Ramos (cell line): ENCODE data around the gene RBM44.
"Not testable (repeated sequence)": the region's sequence is repeated elsewhere in the genome, so short reads cannot be mapped to it uniquely, and the experiment has no call there.

Experiments used
- in situ Hi-C: fragments of 300-500 bp; cut with MboI; formaldehyde crosslinking; loops from one replicate; pipeline ENCODE4 v1.14.3; 2022; ENCODE audit warnings: low sequenced_read_pairs; ENCODE audit not compliant: unreplicated experiment

Gene RBM44

GRCh38 chr2:237774811-237775553 is 23.6 kb upstream of the RBM44 start:
- in situ Hi-C loops: no loop called here

- in situ Hi-C loops: no loop called here
These were observed 19.1 kb upstream of the RBM44 start for GRCh38 chr2:237779521-237779920.

GRCh38 chr2:237782181-237782580 is 16.4 kb upstream of the RBM44 start:
- in situ Hi-C loops: no loop called here

- in situ Hi-C loops: not testable (repeated sequence)
These were observed 14.9 kb upstream of the RBM44 start for GRCh38 chr2:237783678-237784077.

GRCh38 chr2:237786936-237787335 is 11.6 kb upstream of the RBM44 start:
- in situ Hi-C loops: no loop called here

GRCh38 chr2:237790353-237790752 is 8.2 kb upstream of the RBM44 start:
- in situ Hi-C loops: no loop called here

GRCh38 chr2:237791977-237792727 is 6.4 kb upstream of the RBM44 start:
- in situ Hi-C loops: no loop called here

GRCh38 chr2:237797253-237797652 is 1.3 kb upstream of the RBM44 start:
- in situ Hi-C loops: no loop called here

- in situ Hi-C loops: no loop called here
These were observed 465 bp downstream of the RBM44 start for GRCh38 chr2:237799060-237799428.

GRCh38 chr2:237801466-237801865 is 2.9 kb downstream of the RBM44 start:
- in situ Hi-C loops: no loop called here

GRCh38 chr2:237806334-237806733 is 7.8 kb downstream of the RBM44 start:
- in situ Hi-C loops: no loop called here

GRCh38 chr2:237815637-237816036 is 17.1 kb downstream of the RBM44 start:
- in situ Hi-C loops: no loop called here

GRCh38 chr2:237816531-237816930 is 18.0 kb downstream of the RBM44 start:
- in situ Hi-C loops: no loop called here

- in situ Hi-C loops: no loop called here
These were observed 19.5 kb downstream of the RBM44 start for GRCh38 chr2:237818066-237818473.

GRCh38 chr2:237819231-237819630 is 20.7 kb downstream of the RBM44 start:
- in situ Hi-C loops: no loop called here

GRCh38 chr2:237820421-237820820 is 21.8 kb downstream of the RBM44 start:
- in situ Hi-C loops: no loop called here

- in situ Hi-C loops: no loop called here
These were observed 25.0 kb downstream of the RBM44 start for GRCh38 chr2:237823544-237823943.

- in situ Hi-C loops: no loop called here
These were observed 25.5 kb downstream of the RBM44 start for GRCh38 chr2:237824085-237824484.

- in situ Hi-C loops: no loop called here
These were observed 28.9 kb downstream of the RBM44 start for GRCh38 chr2:237827421-237827987.

- in situ Hi-C loops: no loop called here
These were observed 31.9 kb downstream of the RBM44 start for GRCh38 chr2:237830522-237830921.

- in situ Hi-C loops: no loop called here
These were observed 35.0 kb downstream of the RBM44 start for GRCh38 chr2:237833546-237833945.
